ENCODE results near the gene VPS11.
"Not testable (repeated sequence)": the region's sequence is repeated elsewhere in the genome, so short reads cannot be mapped to it uniquely, and the experiment has no call there.

Gene VPS11

GRCh38 chr11:119100246-119100970 is 32.8 kb downstream of the VPS11 start:
- ChIA-PET POLR2A (no interaction called here), CTCF (interaction anchor here (1.0 to 1.3 kb wide), 4 partner anchors 9 to 16 kb away, joined by 3 to 6 read pairs (median 4); no protein-coding TSS in a partner anchor)
- DNase-seq (ENCODE audit: extremely low spot score), result no peak
- TF ChIP-seq CTCF (IDR thresholded peaks at IDR 0.05; ENCODE audit: control extremely low read depth, extremely low read depth, low read depth, missing control alignments), result peak; percentile 24

GRCh38 chr11:119100994-119101758 is 33.6 kb downstream of the VPS11 start:
- no peak for DNase-seq (ENCODE audit: extremely low spot score)
- CTCF ChIA-PET, result interaction anchor here (1.0 to 3.6 kb wide), 7 partner anchors 15 to 222 kb away, joined by 3 to 11 read pairs (median 3); partner anchors contain the start of genes CBL, HMBS and SLC37A4
- POLR2A ChIA-PET, result interaction anchor here (0.6 to 1.8 kb wide), 6 partner anchors 7 to 57 kb away, joined by 3 to 7 read pairs (median 4); no protein-coding TSS in a partner anchor
- TF ChIP-seq CTCF (IDR thresholded peaks at IDR 0.05; ENCODE audit: control extremely low read depth, extremely low read depth, low read depth, missing control alignments), result no peak

- TF ChIP-seq CTCF (IDR thresholded peaks at IDR 0.05; ENCODE audit: control extremely low read depth, extremely low read depth, low read depth, missing control alignments), result no peak
- ChIA-PET CTCF (interaction anchor here (0.8 to 3.6 kb wide), 11 partner anchors 14 to 222 kb away, joined by 3 to 11 read pairs (median 3); partner anchors contain the start of genes CBL, HINFP, HMBS and SLC37A4), POLR2A (interaction anchor here (0.6 to 1.8 kb wide), 8 partner anchors 8 to 58 kb away, joined by 3 to 7 read pairs (median 4); partner anchors contain the start of genes HINFP and HMBS)
- peak; percentile 80 for DNase-seq (ENCODE audit: extremely low spot score)
These were observed 34.3 kb downstream of the VPS11 start, which contains the start of gene DPAGT1 for GRCh38 chr11:119101759-119102423. TSS of gene DPAGT1 (minus strand) at chr11:119101853. CDS start at chr11:119101655, 198 bp downstream.

- CTCF ChIA-PET, result interaction anchor here (1.0 to 3.6 kb wide), 4 partner anchors 15 to 220 kb away, joined by 3 to 11 read pairs (median 4); no protein-coding TSS in a partner anchor
- not testable (repeated sequence) for DNase-seq (ENCODE audit: extremely low spot score)
- POLR2A ChIA-PET, result interaction anchor here (1.1 to 1.8 kb wide), 3 partner anchors 9 to 18 kb away, joined by 4 to 7 read pairs (median 5); partner anchors contain the start of gene HMBS
These were observed 35.6 kb downstream of the VPS11 start for GRCh38 chr11:119103161-119103664.

- ChIA-PET CTCF (interaction anchor here (1.1 to 3.6 kb wide), 3 partner anchors 15 to 220 kb away, joined by 3 to 11 read pairs (median 3); no protein-coding TSS in a partner anchor), POLR2A (no interaction called here)
- no peak for TF ChIP-seq CTCF (IDR thresholded peaks at IDR 0.05; ENCODE audit: control extremely low read depth, extremely low read depth, low read depth, missing control alignments)
- DNase-seq (ENCODE audit: extremely low spot score), result no peak
These were observed 36.2 kb downstream of the VPS11 start for GRCh38 chr11:119103793-119104192.

Data from GM10248 (cell line).